Ectodermal cell (in vitro differentiated cells): ENCODE results near the gene SCD5.

Experiments
- H3K27ac ChIP-seq: 2 replicates; pipeline ENCODE4 v1.7.0; 2013; ENCODE audit warnings: mild to moderate bottlenecking, low read depth, low read length; ENCODE audit not compliant: insufficient read depth, poor library complexity, severe bottlenecking
- H3K27me3 ChIP-seq: 2 replicates; pipeline ENCODE4 v1.7.0; 2013; ENCODE audit warnings: mild to moderate bottlenecking, low read length; ENCODE audit not compliant: insufficient read depth, control insufficient read depth, poor library complexity, severe bottlenecking
- H3K36me3 ChIP-seq: one replicate; pipeline ENCODE4 v1.7.0; 2013; ENCODE audit warnings: low read length; ENCODE audit not compliant: control insufficient read depth, insufficient read depth
- H3K4me1 ChIP-seq: one replicate; pipeline ENCODE4 v1.7.0; 2013; ENCODE audit warnings: low read length; ENCODE audit not compliant: control insufficient read depth, insufficient read depth
- H3K4me3 ChIP-seq: 2 replicates; pipeline ENCODE4 v1.7.0; 2013; ENCODE audit warnings: low read depth, low read length, control low read depth; ENCODE audit not compliant: insufficient read depth
- H3K9me3 ChIP-seq: 2 replicates; pipeline ENCODE4 v1.7.0; 2013; ENCODE audit warnings: mild to moderate bottlenecking, low read length, moderate library complexity; ENCODE audit not compliant: control insufficient read depth
- WGBS, 2 experiments: methylation state at CpG; one replicate each; pipeline ENCODE4 v1.1.7; 2013; ENCODE audit warnings: missing lambda C conversion rate in 2 of 2; 5-methylcytosine and 5-hydroxymethylcytosine counted together

The SCD5 gene

GRCh38 chr4:82638479-82638878, 160.1 kb downstream of the SCD5 start:
- no peaks in the 10 kb centered on the region for H3K9me3 ChIP-seq
- H3K27me3 ChIP-seq = no peaks in the 10 kb centered on the region
- no peak overlapping the region for H3K4me3 ChIP-seq
- H3K36me3 ChIP-seq = no peaks in the 10 kb centered on the region
- no peak overlapping the region for H3K27ac ChIP-seq
- 81 to 83% methylated on average over 2 of the region's 2 CpGs for whole genome bisulfite sequencing, 2 experiments
- no peaks in the 10 kb centered on the region for H3K4me1 ChIP-seq

- H3K27ac ChIP-seq = no peak overlapping the region
- 65 to 82% methylated on average over 1 of the region's 1 CpG for WGBS, 2 experiments
- no peaks in the 10 kb centered on the region for H3K27me3 ChIP-seq
- no peaks in the 10 kb centered on the region for H3K4me1 ChIP-seq
- H3K36me3 ChIP-seq = no peaks in the 10 kb centered on the region
- no peak overlapping the region for H3K4me3 ChIP-seq
- no peaks in the 10 kb centered on the region for H3K9me3 ChIP-seq
These were observed 168.5 kb downstream of the SCD5 start for GRCh38 chr4:82630079-82630478.

- Histone ChIP-seq H3K9me3 (no peaks in the 10 kb centered on the region), H3K27me3 (no peaks in the 10 kb centered on the region), H3K4me1 (no peaks in the 10 kb centered on the region), H3K36me3 (no peaks in the 10 kb centered on the region), H3K27ac (no peak overlapping the region), H3K4me3 (no peak overlapping the region)
- 88 to 89% methylated on average over 2 of the region's 2 CpGs for WGBS, 2 experiments
These were observed 169.2 kb downstream of the SCD5 start for GRCh38 chr4:82629238-82630000.

- H3K27ac ChIP-seq = no peak overlapping the region
- H3K9me3 ChIP-seq = no peaks in the 10 kb centered on the region
- no peaks in the 10 kb centered on the region for H3K36me3 ChIP-seq
- peaks cover 4% of the 10 kb centered on the region for H3K4me1 ChIP-seq
- H3K27me3 ChIP-seq = no peaks in the 10 kb centered on the region
- 82 to 87% methylated on average over 9 of the region's 9 CpGs for WGBS, 2 experiments
- no peak overlapping the region for H3K4me3 ChIP-seq
These were observed 172.2 kb downstream of the SCD5 start for GRCh38 chr4:82626251-82626868.

GRCh38 chr4:82624819-82625218, 173.8 kb downstream of the SCD5 start:
- H3K4me1 ChIP-seq = peaks cover 18% of the 10 kb centered on the region
- 84% methylated on average over 4 of the region's 4 CpGs for WGBS, 2 experiments
- no peak overlapping the region for H3K4me3 ChIP-seq
- no peaks in the 10 kb centered on the region for H3K9me3 ChIP-seq
- no peaks in the 10 kb centered on the region for H3K36me3 ChIP-seq
- H3K27me3 ChIP-seq = no peaks in the 10 kb centered on the region
- no peak overlapping the region for H3K27ac ChIP-seq

GRCh38 chr4:82623121-82623683, 175.4 kb downstream of the SCD5 start:
- 96 to 97% methylated on average over 3 of the region's 4 CpGs for WGBS, 2 experiments

GRCh38 chr4:82621251-82621650, 177.3 kb downstream of the SCD5 start:
- 58 to 68% methylated on average over 3 of the region's 3 CpGs for WGBS, 2 experiments
- Histone ChIP-seq H3K36me3 (no peaks in the 10 kb centered on the region), H3K4me1 (peaks cover 26% of the 10 kb centered on the region), H3K4me3 (no peak overlapping the region), H3K9me3 (no peaks in the 10 kb centered on the region), H3K27ac (peak overlapping the region; percentile 52), H3K27me3 (no peaks in the 10 kb centered on the region)

More at GRCh38 chr4:82623121-82623683, 175.4 kb downstream of the SCD5 start:
- H3K27me3 ChIP-seq = no peaks in the 10 kb centered on the region
- H3K4me1 ChIP-seq = peaks cover 26% of the 10 kb centered on the region
- H3K27ac ChIP-seq = no peak overlapping the region
- H3K9me3 ChIP-seq = no peaks in the 10 kb centered on the region
- H3K4me3 ChIP-seq = no peak overlapping the region
- no peaks in the 10 kb centered on the region for H3K36me3 ChIP-seq

GRCh38 chr4:82620126-82620735, 178.4 kb downstream of the SCD5 start:
- WGBS, 2 experiments = 82 to 83% methylated on average over 6 of the region's 6 CpGs

GRCh38 chr4:82618103-82618720, 180.4 kb downstream of the SCD5 start:
- no peaks in the 10 kb centered on the region for H3K36me3 ChIP-seq
- 97 to 100% methylated on average over 2 of the region's 2 CpGs for WGBS, 2 experiments

More at GRCh38 chr4:82620126-82620735, 178.4 kb downstream of the SCD5 start:
- peaks cover 26% of the 10 kb centered on the region for H3K4me1 ChIP-seq
- no peaks in the 10 kb centered on the region for H3K36me3 ChIP-seq
- H3K27me3 ChIP-seq = no peaks in the 10 kb centered on the region
- no peak overlapping the region for H3K4me3 ChIP-seq
- H3K27ac ChIP-seq = no peak overlapping the region
- H3K9me3 ChIP-seq = no peaks in the 10 kb centered on the region

More at GRCh38 chr4:82618103-82618720, 180.4 kb downstream of the SCD5 start:
- H3K27me3 ChIP-seq = no peaks in the 10 kb centered on the region
- H3K4me3 ChIP-seq = no peak overlapping the region
- peaks cover 26% of the 10 kb centered on the region for H3K4me1 ChIP-seq
- no peak overlapping the region for H3K27ac ChIP-seq
- H3K9me3 ChIP-seq = no peaks in the 10 kb centered on the region
